K562 (cell line): ENCODE results near the gene SULT6B1. TPM values are rescaled to one million over a fixed set of nuclear protein-coding genes. Genes with fewer than 3 reads are reported as not detected.
A peak's percentile ranks its signal among the peaks of the same experiment; 100 is the strongest.

Experiments used
- ATAC-seq: fragments of 200-7000 bp; cut with Tn5 transposase; 3 replicates; pipeline ENCODE4 v1.9.1; 2020; ENCODE audit warnings: moderate library complexity
- Bru-seq: library from RNA; stranded (reverse); fragments of 400-500 nt; gene quantifications from one replicate; lab custom pipeline; 2021; lab: Mats Ljungman, UMichigan
- BruChase-seq, 2 experiments: library from RNA; stranded (reverse); fragments of 400-500 nt; gene quantifications; one replicate each; lab custom pipeline; 2021; lab: Mats Ljungman, UMichigan
- BruUV-seq: library from RNA; stranded (reverse); fragments of 400-500 nt; replicated peaks from 2 replicates; lab custom pipeline; 2021; lab: Mats Ljungman, UMichigan
- CTCF ChIA-PET: fragments of 300-600 bp; formaldehyde crosslinking; extraction: SDS; loops from one replicate; lab custom pipeline; 2021; ENCODE audit warnings: low intra/inter-chr PET ratio; lab: Yijun Ruan, JAX
- POLR2A ChIA-PET: fragments of 300-600, 350-650 bp; sonication (Branson Sonifier 250); formaldehyde crosslinking; extraction: SDS; loops from one replicate; lab custom pipeline; 2021; ENCODE audit warnings: antibody characterized with exemption, inconsistent platforms; lab: Yijun Ruan, JAX
- DNase-seq, 4 experiments: peaks; one replicate each; pipeline versions ENCODE4 v3.0.0 to v3.0.0-alpha.2; 2011 to 2018; ENCODE audit warnings: low spot score in 3 of 4, mixed read lengths in 3 of 4; ENCODE audit errors: extremely low read depth in 1 of 4
- FAIRE-seq: peaks from 2 replicates; lab custom pipeline; 2011; peaks lifted over from hg19 to GRCh38; lab: Jason Lieb, UNC
- H2AFZ ChIP-seq: 2 replicates; pipeline ENCODE4 v1.6.0; 2011; ENCODE audit warnings: low read depth, low read length, control low read depth, inconsistent platforms
- H3K27ac ChIP-seq: fragments of 200-600 bp; 3 replicates; pipeline ENCODE4 v1.8.0; 2011; ENCODE audit warnings: low read depth, mild to moderate bottlenecking, control low read depth, inconsistent platforms, low read length, moderate library complexity, mixed read lengths; ENCODE audit errors: extremely low read depth
- H3K27me3 ChIP-seq, 2 experiments: fragments of 300-600 bp in 1 of 2; 2 replicates in 1 of 2; 3 replicates in 1 of 2; pipeline versions ENCODE4 v1.6.0 to v1.8.0; 2011; ENCODE audit warnings: inconsistent platforms in 2 of 2, low read length in 2 of 2, mild to moderate bottlenecking in 1 of 2, mixed read lengths in 1 of 2, moderate library complexity in 1 of 2; ENCODE audit not compliant: control insufficient read depth in 2 of 2, insufficient read depth in 2 of 2
- H3K36me3 ChIP-seq: fragments of 300-600 bp; 3 replicates; pipeline ENCODE4 v1.8.0; 2011; ENCODE audit warnings: mild to moderate bottlenecking, low read length, inconsistent platforms; ENCODE audit not compliant: control insufficient read depth, insufficient read depth
- H3K4me1 ChIP-seq, 2 experiments: fragments of 200-600 bp in 1 of 2; replicated peaks in 1 of 2; 2 replicates in 1 of 2; 3 replicates in 1 of 2; pipeline versions ENCODE4 v1.5.1 to v1.8.0; 2011; ENCODE audit warnings: inconsistent platforms in 2 of 2, low read length in 2 of 2, mild to moderate bottlenecking in 1 of 2, mixed read lengths in 1 of 2, moderate library complexity in 1 of 2; ENCODE audit not compliant: control insufficient read depth in 2 of 2, insufficient read depth in 2 of 2
- H3K4me2 ChIP-seq: 2 replicates; pipeline ENCODE4 v1.6.1; 2011; ENCODE audit warnings: low read length, control low read depth, inconsistent platforms, mixed read lengths; ENCODE audit not compliant: insufficient read depth
- H3K4me3 ChIP-seq: fragments of 200-600 bp; sonication (generic), shearing (Covaris generic); 2 replicates; pipeline ENCODE4 v1.5.1; 2016; ENCODE audit warnings: control low read depth, inconsistent platforms
- H3K79me2 ChIP-seq: fragments of 200-600 bp; 3 replicates; pipeline ENCODE4 v1.8.0; 2011; ENCODE audit warnings: low read length, inconsistent platforms; ENCODE audit not compliant: control insufficient read depth, insufficient read depth
- H3K9ac ChIP-seq, 2 experiments: 2 replicates each; pipeline versions ENCODE4 v1.6.0 to v1.6.1; 2011; ENCODE audit warnings: low read depth in 2 of 2, low read length in 2 of 2, control low read depth in 1 of 2, inconsistent platforms in 1 of 2, mild to moderate bottlenecking in 1 of 2, mixed read lengths in 1 of 2; ENCODE audit not compliant: insufficient read depth in 1 of 2
- H3K9me1 ChIP-seq: one replicate; pipeline ENCODE4 v1.6.0; 2011; ENCODE audit warnings: inconsistent platforms, mild to moderate bottlenecking, low read length, moderate library complexity; ENCODE audit not compliant: control insufficient read depth, insufficient read depth
- H3K9me3 ChIP-seq: replicated peaks from 2 replicates; pipeline ENCODE4 v1.5.1; 2011; ENCODE audit warnings: low read depth, low read length, inconsistent platforms; ENCODE audit not compliant: control insufficient read depth, insufficient read depth
- H4K20me1 ChIP-seq: replicated peaks from 2 replicates; pipeline ENCODE4 v1.6.1; 2011; ENCODE audit warnings: low read length, inconsistent platforms, mixed read lengths; ENCODE audit not compliant: control insufficient read depth, insufficient read depth
- ETV6 ChIP-seq, 3 experiments: fragments of 150-350 bp in 1 of 3; sonication (generic) in 1 of 3; formaldehyde crosslinking in 1 of 3; IDR thresholded peaks; 2 replicates each; pipeline versions ENCODE4 v1.6.1 to v1.8.0; 2014 to 2022; ENCODE audit warnings: borderline replicate concordance in 2 of 3, low read depth in 2 of 3, antibody characterized with exemption in 1 of 3, low read length in 1 of 3, mild to moderate bottlenecking in 1 of 3, missing genetic modification reagents in 1 of 3
- SMAD2 ChIP-seq: fragments of 150-350 bp; IDR thresholded peaks from 2 replicates; pipeline ENCODE4 v1.6.1; 2014; ENCODE audit warnings: low read depth, mild to moderate bottlenecking, low read length
- ZNF12 ChIP-seq: sonication (generic); formaldehyde crosslinking; IDR thresholded peaks from 2 replicates; pipeline ENCODE4 v1.4.0; 2020; ENCODE audit warnings: mild to moderate bottlenecking, missing genetic modification reagents
- ZNF507 ChIP-seq: conservative IDR thresholded peaks from 2 replicates; pipeline ENCODE4 v1.6.1; 2017; ENCODE audit warnings: missing genetic modification characterization, missing compliant biosample characterization
- WGBS: fragments of 100-300 bp; shearing (Covaris generic); methylation state at CpG from one replicate; pipeline ENCODE4 v1.1.6; 2016; ENCODE audit warnings: low coverage, mixed read lengths; ENCODE audit not compliant: insufficient coverage; ENCODE audit errors: missing lambda C conversion rate; 5-methylcytosine and 5-hydroxymethylcytosine counted together
- in situ Hi-C: fragments of 300-500 bp; cut with MboI; formaldehyde crosslinking; loops from 4 replicates; pipeline ENCODE4 v1.15.0; 2018; ENCODE audit warnings: inconsistent platforms, mixed read lengths
- intact Hi-C: fragments of 100-400 bp; cut with micrococcal nuclease; formaldehyde crosslinking; loops from 2 replicates; pipeline ENCODE4 v1.14.2; 2022
- long read RNA-seq, 3 experiments: library from polyadenylated mRNA in 2 of 3; library from RNA in 1 of 3; unstranded in 2 of 3; stranded (forward) in 1 of 3; transcript quantifications; one replicate each; pipeline ENCODE4 v2.0.0, GENCODE V29; 2019 to 2022
- polyA minus RNA-seq, 3 experiments: library from RNA; depleted of rRNA, polyadenylated mRNA; stranded (reverse); fragments of >200 nt; gene quantifications; 2 replicates each; pipeline ENCODE4 v1.2.3, GENCODE V29; 2011
- polyA plus RNA-seq, 8 experiments: library from polyadenylated mRNA; depleted of rRNA in 4 of 8; stranded (reverse) in 5 of 8; unstranded in 3 of 8; fragments of >200 nt; fragmentation: Nextera tagmentation in 2 of 8; fragmentation: Illumina TruSeq in 1 of 8; extraction: Ambion mirVana in 2 of 8; extraction: Trizol in 1 of 8; gene quantifications; 2 replicates each; pipeline versions ENCODE4 v1.2.1 to v1.2.3, GENCODE V29; 2011 to 2014; ENCODE audit warnings: inconsistent platforms in 1 of 8, missing spikeins in 1 of 8
- total RNA-seq, 7 experiments: library from RNA; depleted of rRNA in 6 of 7; stranded (reverse); fragments of >200 nt in 6 of 7; fragmentation: Illumina TruSeq in 2 of 7; extraction: Trizol in 2 of 7; gene quantifications; 2 replicates each; pipeline versions ENCODE4 v1.2.1 to v1.2.3, GENCODE V29; 2011 to 2021; ENCODE audit warnings: low replicate concordance in 1 of 7
- TF ChIP-seq, protein P1 (sequence below): sonication (generic); formaldehyde crosslinking; IDR thresholded peaks from 2 replicates; pipeline ENCODE4 v1.8.1; 2023; ENCODE audit warnings: mild to moderate bottlenecking, missing genetic modification reagents
- TF ChIP-seq, protein P2 (sequence below): fragments of 450-650 bp; formaldehyde crosslinking; IDR thresholded peaks from 2 replicates; pipeline ENCODE4 v1.4.0; 2020; ENCODE audit warnings: mild to moderate bottlenecking, moderate library complexity
- TF ChIP-seq, protein P3 (sequence below): IDR thresholded peaks from 3 replicates; pipeline ENCODE4 v1.6.1; 2011; ENCODE audit warnings: borderline replicate concordance, mild to moderate bottlenecking, moderate library complexity; ENCODE audit not compliant: insufficient read length; ENCODE audit errors: extremely low read depth

Gene SULT6B1, protein sequence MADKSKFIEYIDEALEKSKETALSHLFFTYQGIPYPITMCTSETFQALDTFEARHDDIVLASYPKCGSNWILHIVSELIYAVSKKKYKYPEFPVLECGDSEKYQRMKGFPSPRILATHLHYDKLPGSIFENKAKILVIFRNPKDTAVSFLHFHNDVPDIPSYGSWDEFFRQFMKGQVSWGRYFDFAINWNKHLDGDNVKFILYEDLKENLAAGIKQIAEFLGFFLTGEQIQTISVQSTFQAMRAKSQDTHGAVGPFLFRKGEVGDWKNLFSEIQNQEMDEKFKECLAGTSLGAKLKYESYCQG
- not detected in 2 replicates for total RNA-seq (2011; cell fraction: chromatin; rRNA removed; ENCODE audit: low replicate concordance)
- total RNA-seq (2011; cell fraction: nucleolus; rRNA removed) = not detected in 2 replicates
- total RNA-seq (2011; cell fraction: nucleoplasm; rRNA removed) = not detected in 2 replicates
- not detected in 2 replicates for total RNA-seq (2014; rRNA removed)
- total RNA-seq (2014; rRNA removed; fragmentation: Illumina TruSeq; extraction: Trizol) = not detected in 2 replicates
- not detected in 2 replicates for total RNA-seq (2015; rRNA removed; fragmentation: Illumina TruSeq; extraction: Trizol)
- total RNA-seq (2021) = not detected in 2 replicates
- not detected in 2 replicates for polyA plus RNA-seq (2011; rRNA removed)
- polyA plus RNA-seq (2011; cell fraction: cytosol; rRNA removed) = not detected in 2 replicates
- polyA plus RNA-seq (2011; cell fraction: nucleus; rRNA removed) = not detected in 2 replicates
- not detected in 2 replicates for polyA plus RNA-seq (2012)
- polyA plus RNA-seq (2014; fragmentation: Illumina TruSeq; extraction: Trizol) = not detected in 2 replicates
- polyA plus RNA-seq (2014; fragmentation: Nextera tagmentation; extraction: Ambion mirVana) = not detected
- not detected in 2 replicates for polyA plus RNA-seq (2014; rRNA removed)
- polyA minus RNA-seq (2011; rRNA and poly(A)+ RNA removed) = not detected in 2 replicates
- polyA minus RNA-seq (2011; cell fraction: cytosol; rRNA and poly(A)+ RNA removed) = not detected in 2 replicates
- polyA minus RNA-seq (2011; cell fraction: nucleus; rRNA and poly(A)+ RNA removed) = not detected in 2 replicates
- percentile 11 among the genes with signal in this experiment for Bru-seq, nascent RNA
- BruChase-seq, experiment 1, labeled RNA remaining after a 2-hour chase = percentile 17 among the genes with signal in this experiment
- BruChase-seq, experiment 2, labeled RNA remaining after a 6-hour chase = percentile 19 among the genes with signal in this experiment
- long read RNA-seq, experiment 1 = 0 reads
- long read RNA-seq, experiment 2 = 0 reads
- long read RNA-seq, experiment 3 = 0 reads

DNA sequence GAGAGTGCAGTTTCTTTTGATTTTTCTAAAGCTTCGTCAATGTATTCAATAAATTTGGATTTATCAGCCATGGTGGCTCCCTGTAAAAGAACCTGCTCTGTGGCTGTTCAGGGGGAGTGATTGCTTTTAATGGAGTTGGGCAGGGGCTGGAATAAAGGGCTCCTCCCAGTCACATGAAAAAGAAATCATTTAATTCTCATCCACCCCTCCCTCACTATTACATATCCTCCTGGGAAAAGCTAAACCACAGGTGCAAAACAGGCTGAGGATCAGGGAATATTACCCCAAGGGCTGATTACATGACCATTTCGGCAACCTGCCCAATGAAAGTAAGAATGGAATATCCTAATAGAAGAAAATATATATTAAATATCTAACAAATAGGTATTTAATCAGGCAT is at the start of gene SULT6B1:
TSS of gene SULT6B1 (minus strand) at position 101 of the 400 bp plus-strand sequence. CDS start at position 71, 30 bp downstream.
- in situ Hi-C loops (no loop called here), intact Hi-C loops (no loop called here)
- TF ChIP-seq, protein P1, sequence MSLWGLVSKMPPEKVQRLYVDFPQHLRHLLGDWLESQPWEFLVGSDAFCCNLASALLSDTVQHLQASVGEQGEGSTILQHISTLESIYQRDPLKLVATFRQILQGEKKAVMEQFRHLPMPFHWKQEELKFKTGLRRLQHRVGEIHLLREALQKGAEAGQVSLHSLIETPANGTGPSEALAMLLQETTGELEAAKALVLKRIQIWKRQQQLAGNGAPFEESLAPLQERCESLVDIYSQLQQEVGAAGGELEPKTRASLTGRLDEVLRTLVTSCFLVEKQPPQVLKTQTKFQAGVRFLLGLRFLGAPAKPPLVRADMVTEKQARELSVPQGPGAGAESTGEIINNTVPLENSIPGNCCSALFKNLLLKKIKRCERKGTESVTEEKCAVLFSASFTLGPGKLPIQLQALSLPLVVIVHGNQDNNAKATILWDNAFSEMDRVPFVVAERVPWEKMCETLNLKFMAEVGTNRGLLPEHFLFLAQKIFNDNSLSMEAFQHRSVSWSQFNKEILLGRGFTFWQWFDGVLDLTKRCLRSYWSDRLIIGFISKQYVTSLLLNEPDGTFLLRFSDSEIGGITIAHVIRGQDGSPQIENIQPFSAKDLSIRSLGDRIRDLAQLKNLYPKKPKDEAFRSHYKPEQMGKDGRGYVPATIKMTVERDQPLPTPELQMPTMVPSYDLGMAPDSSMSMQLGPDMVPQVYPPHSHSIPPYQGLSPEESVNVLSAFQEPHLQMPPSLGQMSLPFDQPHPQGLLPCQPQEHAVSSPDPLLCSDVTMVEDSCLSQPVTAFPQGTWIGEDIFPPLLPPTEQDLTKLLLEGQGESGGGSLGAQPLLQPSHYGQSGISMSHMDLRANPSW (CRISPR knock-in tag) = no peak
- TF ChIP-seq SMAD2 (no peak), ZNF12 (CRISPR knock-in tag) (no peak), ETV6 (IDR thresholded peaks at IDR 0.05; ENCODE audit: borderline replicate concordance in 1 of 2, low read depth in 2 of 2, low read length in 1 of 2) (no peak), ETV6 (CRISPR knock-in tag; IDR thresholded peaks at IDR 0.05; ENCODE audit: borderline replicate concordance) (no peak), ZNF507 (no peak)
- TF ChIP-seq, protein P2, sequence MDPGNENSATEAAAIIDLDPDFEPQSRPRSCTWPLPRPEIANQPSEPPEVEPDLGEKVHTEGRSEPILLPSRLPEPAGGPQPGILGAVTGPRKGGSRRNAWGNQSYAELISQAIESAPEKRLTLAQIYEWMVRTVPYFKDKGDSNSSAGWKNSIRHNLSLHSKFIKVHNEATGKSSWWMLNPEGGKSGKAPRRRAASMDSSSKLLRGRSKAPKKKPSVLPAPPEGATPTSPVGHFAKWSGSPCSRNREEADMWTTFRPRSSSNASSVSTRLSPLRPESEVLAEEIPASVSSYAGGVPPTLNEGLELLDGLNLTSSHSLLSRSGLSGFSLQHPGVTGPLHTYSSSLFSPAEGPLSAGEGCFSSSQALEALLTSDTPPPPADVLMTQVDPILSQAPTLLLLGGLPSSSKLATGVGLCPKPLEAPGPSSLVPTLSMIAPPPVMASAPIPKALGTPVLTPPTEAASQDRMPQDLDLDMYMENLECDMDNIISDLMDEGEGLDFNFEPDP (CRISPR knock-in tag) = no peak
- TF ChIP-seq, protein P3, sequence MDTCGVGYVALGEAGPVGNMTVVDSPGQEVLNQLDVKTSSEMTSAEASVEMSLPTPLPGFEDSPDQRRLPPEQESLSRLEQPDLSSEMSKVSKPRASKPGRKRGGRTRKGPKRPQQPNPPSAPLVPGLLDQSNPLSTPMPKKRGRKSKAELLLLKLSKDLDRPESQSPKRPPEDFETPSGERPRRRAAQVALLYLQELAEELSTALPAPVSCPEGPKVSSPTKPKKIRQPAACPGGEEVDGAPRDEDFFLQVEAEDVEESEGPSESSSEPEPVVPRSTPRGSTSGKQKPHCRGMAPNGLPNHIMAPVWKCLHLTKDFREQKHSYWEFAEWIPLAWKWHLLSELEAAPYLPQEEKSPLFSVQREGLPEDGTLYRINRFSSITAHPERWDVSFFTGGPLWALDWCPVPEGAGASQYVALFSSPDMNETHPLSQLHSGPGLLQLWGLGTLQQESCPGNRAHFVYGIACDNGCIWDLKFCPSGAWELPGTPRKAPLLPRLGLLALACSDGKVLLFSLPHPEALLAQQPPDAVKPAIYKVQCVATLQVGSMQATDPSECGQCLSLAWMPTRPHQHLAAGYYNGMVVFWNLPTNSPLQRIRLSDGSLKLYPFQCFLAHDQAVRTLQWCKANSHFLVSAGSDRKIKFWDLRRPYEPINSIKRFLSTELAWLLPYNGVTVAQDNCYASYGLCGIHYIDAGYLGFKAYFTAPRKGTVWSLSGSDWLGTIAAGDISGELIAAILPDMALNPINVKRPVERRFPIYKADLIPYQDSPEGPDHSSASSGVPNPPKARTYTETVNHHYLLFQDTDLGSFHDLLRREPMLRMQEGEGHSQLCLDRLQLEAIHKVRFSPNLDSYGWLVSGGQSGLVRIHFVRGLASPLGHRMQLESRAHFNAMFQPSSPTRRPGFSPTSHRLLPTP = no peak

More for the DNA sequence above, at the start of gene SULT6B1:
- H2AFZ ChIP-seq = peak within 1 kb of the TSS; percentile 66; the same call in 1 of the 2 replicates
- no peak for DNase-seq
- no peaks in the 10 kb centered on the region for H4K20me1 ChIP-seq
- no peak for ATAC-seq
- no peak within 1 kb of the TSS for H3K4me3 ChIP-seq
- WGBS = 33% methylated on average over 2 of the region's 2 CpGs
- peaks cover 0 to 8% of the 10 kb centered on the region in 2 experiments; a peak in 2 of 5 replicates for H3K27me3 ChIP-seq
- ChIA-PET POLR2A (interaction anchor here (0.6 kb wide), 1 partner anchor 12 kb away, joined by 3 read pairs; no protein-coding TSS in a partner anchor), CTCF (no interaction called here)
- peaks cover 3 to 9% of the 10 kb centered on the region in 2 experiments; a peak in 2 of 5 replicates for H3K4me1 ChIP-seq
- no peaks in the 10 kb centered on the region for H3K36me3 ChIP-seq
- no peaks in the 10 kb centered on the region for H3K9me1 ChIP-seq
- no peak within 1 kb of the TSS for H3K27ac ChIP-seq
- no peaks in the 10 kb centered on the region for H3K79me2 ChIP-seq
- no peak within 1 kb of the TSS for H3K4me2 ChIP-seq
- no peaks in the 10 kb centered on the region for H3K9me3 ChIP-seq
- no TSS peak for BruUV-seq
- no peak for FAIRE-seq
- H3K9ac ChIP-seq = no peak within 1 kb of the TSS
